ENCODE measurements around the gene SDCBP2.
A peak's percentile ranks its signal among the peaks of the same experiment; 100 is the strongest.

The SDCBP2 gene

DNA sequence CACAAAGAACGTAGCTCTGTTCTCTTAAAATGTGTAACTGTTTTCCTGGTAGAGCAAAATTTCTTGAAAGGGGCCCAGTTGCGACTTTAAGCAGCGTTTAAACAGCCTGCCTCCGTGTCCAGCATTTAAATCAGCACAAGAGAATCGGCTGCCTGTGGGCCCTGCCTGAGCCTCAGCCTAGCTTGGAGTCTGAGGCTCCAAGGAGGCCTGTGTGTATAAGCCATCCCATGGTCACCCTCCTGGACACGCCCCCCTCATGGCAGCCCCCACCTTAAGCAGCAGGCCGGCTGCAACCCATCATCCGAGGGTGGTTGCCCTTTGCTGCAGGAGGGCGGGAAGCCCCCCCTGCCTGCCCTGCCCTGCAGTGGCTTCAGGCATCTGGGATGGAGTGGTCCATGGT is 18.9 kb downstream of the SDCBP2 start:
- DNase-seq, result no peak

DNA sequence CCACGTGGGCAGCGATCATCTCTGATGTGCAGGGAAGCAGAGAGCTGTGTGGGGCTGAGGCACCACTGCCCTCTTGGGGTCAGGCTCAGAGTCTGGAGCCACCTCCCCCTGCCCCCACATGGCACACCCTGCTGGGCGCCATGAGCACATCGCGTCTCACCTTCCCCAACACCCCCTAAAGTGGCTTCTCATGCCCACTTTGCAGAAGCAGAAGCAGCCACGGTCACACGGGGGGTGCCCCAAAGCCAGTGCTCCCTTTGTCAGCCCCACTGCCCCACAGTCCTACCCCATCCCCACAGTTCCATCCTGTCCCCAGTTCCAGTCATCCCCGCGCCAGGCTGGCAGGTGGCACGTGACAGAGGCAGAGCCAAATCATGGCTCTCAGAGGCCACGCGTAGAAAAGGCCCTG is 19.5 kb downstream of the SDCBP2 start:
- DNase-seq, result no peak

DNA sequence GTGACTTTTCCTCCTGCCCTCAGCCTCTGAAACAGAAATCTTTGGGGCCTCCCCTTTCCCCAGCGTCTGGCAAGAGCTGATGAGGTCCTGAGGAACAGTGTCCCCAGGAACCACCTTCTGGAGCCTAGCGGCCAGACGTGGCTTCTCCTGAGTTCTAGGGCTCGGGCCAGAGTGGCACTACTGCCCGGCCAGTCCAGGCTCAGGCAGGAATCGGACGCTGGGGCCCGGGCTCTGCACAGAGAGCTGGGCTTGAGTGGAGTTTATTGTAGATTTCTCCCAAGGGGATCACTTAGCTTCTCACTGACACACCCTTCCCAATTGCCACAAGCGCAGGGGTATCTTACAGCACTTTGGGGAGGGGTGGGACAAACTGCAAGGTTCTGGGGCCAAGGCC is 20.2 kb downstream of the SDCBP2 start:
- DNase-seq, result no peak

DNA sequence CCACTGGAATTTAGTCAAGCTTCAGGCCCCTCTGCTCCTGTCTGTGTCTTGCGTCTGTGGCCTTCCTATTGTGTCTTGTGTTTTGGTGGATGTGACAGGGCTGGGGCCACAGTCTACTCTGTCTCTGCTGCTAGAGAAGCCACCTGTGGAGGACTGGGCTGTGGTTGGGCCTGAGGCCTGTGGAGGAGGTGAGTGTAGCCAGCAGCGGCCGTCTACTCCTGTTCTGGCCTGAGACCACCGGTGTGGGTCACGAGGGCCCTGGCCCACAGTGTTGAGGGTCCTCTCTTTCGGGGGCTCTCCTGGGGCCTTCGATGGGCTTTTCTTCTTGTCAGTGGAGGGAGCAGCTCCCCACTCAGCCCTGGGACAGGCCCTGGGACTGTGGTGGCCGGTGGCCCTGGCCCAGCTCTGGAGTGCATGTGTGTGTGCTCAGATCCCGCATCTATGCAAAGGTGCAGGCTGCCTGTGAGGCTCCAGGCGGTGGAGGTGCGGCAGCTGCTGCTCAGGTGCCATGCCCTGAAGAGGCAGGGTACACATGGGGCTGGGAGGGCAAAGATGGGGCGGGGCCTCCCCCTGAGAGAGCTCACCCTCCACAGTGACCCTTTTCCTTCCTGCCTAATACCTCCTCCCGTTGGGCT is 20.8 kb downstream of the SDCBP2 start:
- DNase-seq, result no peak

DNA sequence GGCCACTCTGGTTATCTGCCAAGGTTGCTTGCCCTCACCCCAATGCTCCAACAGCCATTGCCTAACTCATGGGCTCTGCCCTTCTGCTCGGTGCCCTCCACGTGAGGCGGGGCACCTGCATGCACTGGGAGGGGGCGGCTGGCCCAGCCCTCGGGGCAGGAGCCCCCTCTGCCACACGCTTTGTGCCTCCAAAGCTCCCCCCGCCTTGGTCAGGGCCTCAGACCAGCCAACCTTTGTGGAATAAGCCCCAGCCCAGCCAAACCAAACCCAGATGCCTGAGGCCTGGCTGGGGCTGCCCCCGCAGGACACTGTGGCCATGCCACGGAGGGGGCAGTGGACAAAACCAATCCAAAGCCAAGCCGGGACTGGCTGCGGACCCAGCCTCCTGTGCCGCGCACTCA is 21.4 kb downstream of the SDCBP2 start:
- DNase-seq, result no peak

DNA sequence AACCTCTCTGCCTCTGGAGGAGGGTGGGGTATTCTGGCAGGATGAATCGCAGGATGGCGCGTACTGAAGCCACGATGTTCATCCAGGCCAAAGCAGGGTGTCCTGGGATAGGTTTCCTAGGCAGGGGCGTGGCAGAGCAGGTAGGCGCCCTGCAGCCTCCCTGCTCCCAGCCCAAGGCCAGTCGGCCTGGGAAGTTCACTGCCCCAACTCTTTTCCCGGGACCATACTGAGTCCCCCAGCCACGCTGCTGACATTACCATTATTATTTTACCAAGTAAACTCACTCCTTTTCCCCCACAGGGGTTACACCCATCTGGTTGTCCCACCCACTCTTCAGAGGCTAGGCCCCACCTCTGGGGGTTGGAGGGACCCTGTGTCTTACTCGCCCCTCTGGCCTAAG is 21.8 kb downstream of the SDCBP2 start:
- no peak for DNase-seq

DNA sequence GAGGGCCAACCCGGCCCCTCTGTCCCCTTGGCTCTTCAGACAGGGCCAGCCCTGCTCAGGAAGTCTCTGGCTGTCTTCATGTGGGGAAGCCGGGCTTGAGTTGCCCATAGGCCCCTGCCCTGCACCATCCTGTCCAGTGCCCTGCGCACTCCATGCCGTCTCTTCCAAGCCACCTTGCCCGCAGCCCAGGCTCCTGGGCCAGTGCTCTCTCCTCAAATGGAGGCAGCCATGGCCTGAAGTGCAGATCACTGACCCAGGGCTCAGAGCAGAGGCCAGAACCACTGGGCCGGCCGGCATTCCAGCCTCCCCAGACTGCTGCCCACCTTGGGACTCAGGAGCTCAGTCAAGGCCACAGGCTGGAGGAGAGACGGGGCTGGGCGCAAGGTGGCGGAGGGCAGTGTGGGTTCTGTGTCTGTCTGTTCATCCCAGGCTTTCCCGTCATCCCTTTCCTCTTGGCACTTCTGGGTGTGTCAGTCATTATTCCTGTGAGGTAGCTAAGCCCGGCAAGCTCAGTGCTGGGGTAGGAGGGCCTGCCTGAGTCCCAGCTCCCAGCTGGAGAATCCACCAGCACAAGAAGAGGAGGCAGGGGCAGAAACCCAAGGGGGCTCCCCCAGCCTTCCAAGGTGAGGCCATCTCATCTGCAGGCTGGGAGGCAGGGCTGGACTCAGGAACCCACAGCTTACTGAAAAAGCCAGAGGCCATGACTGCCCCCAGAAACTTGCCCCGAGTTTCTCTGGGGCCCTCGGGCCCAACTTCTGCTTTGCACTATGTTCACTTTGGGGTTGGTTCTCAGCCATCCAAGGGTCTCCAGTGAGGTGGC is 22.4 kb downstream of the SDCBP2 start:
- DNase-seq, result no peak

DNA sequence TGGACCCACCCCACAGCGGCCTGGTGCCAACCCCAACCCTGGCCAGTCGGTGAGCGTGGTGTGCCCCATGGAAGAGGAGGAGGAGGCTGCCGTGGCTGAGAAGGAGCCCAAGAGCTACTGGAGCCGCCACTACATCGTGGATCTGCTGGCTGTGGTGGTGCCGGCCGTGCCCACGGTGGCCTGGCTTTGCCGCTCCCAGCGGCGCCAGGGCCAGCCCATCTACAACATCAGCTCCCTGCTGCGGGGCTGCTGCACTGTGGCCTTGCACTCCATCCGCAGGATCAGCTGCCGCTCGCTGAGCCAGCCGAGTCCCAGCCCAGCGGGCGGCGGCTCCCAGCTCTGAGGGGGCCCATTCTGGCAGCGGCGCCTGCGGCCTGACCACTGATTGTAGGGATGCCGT is 23.2 kb downstream of the SDCBP2 start:
- DNase-seq, result no peak

DNA sequence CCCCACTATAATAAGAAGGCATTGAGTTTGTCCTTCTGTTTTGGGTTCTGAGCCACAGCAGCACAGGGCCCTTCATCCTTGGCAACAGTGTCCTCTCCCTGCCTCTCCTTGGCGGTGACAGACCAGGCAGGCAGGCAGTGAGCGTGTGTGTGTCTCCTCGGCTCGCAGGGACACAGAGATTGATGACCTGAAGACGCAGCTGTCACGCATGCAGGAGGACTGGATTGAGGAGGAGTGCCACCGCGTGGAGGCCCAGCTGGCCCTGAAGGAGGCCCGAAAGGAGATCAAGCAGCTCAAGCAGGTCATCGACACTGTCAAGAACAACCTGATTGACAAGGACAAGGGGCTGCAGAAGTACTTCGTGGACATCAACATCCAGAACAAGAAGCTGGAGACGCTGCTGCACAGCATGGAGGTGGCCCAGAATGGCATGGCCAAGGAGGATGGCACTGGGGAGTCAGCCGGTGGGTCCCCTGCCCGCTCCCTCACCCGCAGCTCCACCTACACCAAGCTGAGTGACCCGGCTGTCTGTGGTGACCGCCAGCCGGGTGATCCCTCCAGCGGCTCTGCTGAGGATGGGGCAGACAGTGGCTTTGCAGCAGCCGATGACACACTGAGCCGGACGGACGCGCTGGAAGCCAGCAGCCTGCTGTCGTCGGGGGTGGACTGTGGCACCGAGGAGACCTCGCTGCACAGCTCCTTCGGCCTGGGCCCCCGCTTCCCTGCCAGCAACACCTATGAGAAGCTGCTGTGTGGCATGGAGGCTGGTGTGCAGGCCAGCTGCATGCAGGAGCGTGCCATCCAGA is 24.0 kb downstream of the SDCBP2 start:
- no peak for DNase-seq

DNA sequence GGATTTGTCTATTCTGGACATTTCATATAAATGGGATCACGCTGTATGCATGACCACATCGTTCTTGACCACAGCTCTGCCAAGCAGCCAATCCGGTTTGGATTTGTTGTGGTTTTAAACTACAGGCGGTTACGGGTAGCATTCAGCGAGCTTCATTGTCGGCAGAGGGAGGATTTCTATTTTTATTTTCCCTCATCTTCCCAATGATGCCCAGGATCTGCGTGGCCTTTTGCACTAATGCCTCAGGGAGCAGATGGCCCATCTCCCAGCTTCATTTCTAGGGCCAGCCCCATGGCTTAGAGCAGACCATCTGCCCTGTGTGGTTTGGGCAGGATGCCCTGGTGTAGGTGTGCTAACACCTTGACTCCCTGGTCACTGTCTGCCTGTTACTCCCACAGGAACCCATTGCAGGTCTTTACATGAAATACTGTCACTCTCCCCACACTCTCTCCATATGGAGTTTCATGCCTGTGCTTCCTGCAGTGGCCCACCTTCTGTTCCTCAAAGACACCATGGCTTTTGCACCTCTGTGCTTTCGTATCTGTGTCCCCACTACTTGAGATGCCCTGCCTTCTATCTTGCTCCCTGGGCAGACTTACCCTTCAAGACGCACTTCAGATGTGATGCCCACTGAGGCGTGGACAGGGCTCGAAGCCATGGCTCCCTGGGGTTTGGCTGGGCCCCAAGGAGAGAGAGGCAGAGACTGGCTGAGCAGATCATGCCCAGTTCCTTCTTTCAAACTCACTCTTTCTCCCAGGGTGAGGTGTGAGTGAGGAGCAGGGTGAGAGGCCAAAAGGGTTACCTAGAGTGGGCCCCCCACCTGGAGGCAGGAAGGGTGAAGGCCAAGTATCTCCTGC is 26.0 kb downstream of the SDCBP2 start:
- DNase-seq, result no peak

DNA sequence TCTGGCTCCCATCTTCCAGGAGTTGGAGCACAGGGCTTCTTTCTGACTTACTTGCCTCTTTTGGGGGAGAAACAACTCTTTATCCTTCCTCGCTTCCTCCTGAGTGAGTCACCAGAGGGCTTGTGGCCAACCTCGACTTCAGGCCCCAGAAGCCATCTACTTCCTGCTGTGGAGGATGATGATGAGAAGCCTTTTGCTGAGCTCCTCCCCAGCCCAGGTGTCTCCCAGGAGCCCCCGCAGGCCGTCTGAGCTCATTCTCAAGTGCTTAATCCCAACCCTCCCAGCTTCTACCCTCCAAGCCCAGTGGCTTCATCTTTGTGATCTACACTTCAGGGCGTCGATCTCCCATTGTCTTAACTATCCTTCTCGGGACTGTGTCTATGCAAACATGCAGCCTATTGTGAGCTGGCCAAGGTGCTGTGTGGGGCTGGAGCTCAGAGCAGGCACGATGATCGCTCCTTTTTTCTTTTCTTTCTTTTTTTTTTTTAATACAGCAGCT is 27.9 kb downstream of the SDCBP2 start:
- peak in 1 of 4 experiments; percentile 27 for DNase-seq

DNA sequence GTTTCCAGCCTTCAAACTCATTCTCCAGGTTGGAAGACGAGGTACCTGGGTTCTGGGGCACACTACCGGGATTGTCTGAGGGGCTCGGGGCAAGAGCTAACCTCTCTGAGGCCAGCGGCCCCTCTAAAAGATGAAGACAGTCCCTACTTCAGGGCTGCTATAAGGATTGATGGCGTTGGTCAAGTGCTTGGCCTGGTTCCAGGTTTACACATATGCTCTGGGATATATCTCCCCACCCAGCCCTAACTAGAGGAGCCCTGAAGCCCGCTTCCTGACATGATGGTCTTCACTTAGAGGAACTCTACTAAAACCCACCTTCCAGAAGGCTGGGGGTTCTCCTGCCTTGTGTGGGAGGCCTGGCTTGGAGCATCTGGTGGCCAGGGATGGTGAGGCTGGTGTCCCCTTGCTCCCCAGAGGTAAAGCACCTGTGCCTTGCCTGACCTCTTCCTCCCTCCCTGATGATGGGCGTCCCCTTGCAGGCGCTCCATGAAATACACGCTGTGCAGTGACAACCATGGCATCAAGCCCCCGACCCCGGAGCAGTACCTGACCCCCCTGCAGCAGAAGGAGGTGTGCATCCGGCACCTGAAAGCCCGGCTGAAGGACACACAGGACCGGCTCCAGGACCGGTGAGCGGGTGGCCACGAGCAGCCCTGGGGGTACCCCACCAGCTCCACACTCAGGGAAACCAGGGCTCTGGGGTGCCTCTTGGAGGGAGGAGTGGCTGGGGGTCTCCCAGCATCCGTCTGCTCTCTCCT is 28.7 kb downstream of the SDCBP2 start:
- no peak for DNase-seq

DNA sequence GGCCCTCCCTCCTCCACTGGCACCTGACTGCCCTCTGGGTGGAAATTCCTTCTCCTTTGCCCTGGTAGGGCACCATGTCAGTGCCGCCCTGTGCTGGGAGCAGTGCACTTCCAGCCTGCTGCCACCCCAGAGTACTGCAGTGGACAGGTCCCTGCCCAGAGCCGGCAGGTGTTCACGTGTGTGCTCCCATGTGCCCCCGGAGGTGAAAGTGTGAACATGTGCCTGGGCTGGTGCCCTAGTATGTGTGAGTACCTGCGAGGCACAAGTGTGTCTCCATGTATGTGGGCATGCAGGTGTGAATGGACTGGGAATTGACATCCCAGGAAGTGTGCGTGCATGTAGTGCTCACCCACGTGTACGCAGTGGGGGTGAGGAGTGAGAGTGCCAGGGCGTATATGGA is 29.4 kb downstream of the SDCBP2 start:
- DNase-seq, result peak in 1 of 4 experiments; percentile 3

DNA sequence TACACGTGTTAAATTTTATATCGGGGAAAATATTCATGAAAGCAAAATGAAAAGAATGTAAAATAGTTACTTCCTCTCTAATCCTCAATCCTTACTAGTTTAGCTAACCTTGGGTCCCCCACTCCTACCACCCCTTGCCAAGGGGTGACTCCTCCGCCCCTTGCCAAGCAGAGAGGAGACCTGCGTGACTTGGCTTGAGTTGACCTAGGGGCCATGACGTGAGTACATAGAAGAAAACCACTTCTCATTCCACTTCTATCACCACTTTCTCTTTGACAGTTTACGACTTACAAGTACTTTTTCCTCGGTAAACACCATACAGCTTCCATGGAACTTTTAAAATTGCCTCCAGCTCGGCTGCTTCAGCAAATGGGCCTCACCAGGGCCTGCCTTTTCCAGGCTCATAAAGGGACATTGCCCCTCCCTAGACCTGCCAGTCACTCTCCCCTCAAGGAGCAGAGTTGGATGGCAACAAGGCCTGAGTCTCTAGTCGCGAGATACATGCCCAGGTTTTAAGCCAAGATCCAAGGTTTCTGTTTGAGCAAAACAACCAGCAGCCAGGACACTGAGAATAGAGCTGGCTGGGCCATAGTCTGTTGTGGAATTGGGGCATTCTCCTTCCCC is 29.9 kb downstream of the SDCBP2 start:
- DNase-seq, result no peak

DNA sequence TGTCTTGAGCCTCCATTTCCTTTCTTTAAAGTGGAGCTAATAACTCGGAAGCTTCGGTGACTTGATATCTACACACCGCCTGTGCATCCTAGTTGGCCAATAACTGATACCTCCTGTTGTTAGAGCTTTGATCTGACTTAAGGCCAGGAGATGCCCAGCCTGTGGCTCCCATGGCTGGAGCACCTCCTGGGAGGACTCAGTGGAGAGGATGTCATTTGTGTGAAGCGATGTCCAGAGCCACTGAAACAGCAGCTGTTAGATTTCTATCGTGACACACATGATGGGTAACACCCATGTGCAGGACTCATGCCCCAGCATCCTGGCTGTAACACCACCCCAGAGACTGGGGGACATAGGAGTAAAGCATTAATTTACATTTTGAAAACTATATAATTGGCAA is 30.8 kb downstream of the SDCBP2 start:
- no peak for DNase-seq

DNA sequence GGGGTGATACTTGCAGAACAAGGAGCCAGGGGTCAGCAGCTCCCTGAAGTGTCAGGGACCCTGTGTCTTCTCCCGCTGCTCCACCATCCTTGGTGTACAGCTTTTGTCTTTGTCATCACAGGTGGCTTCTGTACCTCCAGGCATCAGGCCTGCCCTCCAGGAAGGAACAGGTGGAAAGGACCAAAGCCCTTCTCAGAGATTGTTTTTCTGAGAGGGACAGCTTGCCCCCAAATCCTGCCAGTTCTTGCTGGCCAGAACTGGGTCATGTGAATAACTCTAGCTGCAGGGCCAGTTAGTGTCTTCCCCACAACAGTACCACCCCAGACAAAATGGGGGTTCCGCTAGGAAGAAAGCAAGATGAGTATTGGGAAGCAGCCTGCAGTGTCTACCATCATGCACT is 31.5 kb downstream of the SDCBP2 start:
- DNase-seq, result no peak

DNA sequence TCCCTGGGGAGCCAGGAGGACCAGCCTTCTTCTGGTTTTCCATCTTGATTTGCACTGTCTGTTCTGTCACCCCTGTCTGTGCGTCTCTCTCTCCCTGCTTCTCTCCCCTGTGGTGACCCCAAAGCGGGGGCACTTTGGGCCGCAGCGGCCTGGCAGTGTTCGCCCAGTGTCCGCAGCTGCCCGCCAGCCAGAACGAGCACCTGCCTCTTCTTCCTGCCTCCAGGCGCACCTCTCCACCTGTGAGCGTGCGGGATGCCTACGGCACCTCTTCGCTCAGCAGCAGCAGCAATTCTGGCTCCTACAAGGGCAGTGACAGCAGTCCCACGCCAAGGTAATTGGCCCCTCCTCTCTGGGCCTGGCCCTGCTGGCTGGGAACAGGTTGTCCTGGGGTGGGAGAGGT is 32.0 kb downstream of the SDCBP2 start:
- no peak for DNase-seq

DNA sequence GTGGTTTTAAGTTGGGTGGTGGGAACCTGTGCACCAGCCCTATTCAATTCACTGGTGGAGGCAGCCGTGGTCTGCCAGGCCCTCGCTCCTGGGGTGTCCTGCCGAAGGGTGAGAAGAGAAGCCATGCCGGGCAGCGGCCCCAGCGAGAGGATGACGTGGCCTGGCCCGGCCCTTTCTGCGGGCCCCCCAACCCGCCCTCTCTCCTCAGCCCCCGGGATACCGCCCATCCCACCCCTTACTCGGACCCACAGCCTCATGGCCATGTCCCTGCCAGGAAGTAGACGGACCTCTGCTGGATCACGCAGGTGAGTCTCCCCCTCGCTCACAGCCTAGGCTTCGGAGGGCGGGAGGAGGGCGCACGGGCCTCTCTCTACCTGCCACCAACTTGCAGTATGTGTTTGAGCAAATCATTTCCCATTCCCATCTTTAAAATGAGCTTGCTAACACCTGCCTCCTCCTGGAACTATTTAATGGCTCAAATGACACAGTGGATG is 32.8 kb downstream of the SDCBP2 start:
- DNase-seq, result no peak

DNA sequence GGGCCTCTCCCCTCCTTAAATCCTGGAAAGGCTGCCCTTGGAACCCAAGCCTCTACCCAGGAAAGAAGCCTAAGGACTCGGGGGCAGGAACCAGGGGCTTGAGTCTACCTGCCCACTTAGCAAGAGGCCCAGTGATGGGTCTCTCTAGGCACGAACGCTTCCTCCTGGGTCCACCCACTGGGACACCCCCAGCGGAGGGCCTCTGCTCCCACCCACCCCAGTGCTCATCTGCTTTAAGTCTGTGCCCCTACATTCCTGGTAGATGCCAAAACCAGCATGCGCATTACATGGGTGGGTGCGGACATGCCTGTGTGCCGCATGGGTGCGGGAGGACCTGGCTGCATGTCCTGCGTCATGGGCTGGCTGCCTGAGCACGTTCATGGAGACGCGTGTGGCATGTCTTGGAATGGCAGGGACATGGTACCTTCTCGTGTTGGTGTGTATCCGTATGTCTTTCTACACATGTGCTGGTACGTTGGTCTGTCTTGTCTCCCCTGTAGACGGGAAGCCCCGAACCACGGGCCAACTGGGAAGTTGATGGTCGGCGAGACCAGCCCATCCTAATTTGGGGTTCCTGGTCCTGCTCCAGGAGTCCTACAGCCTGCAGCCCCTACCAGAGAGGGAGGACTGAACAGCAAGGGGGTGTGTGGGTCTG is 33.5 kb downstream of the SDCBP2 start:
- no peak for DNase-seq

DNA sequence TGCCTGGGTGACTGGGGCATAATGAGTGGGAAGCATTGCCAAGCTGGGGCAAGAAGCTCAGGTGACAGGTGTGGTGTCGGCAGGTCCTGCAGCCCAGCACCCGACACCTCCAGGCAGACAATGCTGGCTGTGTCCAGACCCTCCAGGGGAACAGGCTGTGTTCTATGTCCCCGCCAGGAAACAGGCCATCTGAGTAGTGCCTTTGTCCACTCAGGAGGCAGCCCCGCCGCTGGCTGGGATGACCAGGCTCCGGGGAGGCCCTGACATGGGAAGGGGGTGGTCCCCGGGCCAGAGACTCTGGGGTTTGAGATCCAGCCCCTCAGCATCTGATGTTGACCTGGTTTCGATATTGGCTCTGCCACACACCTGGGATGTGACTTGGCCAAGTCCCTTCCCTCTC is 34.4 kb downstream of the SDCBP2 start:
- DNase-seq, result no peak

All from activated CD4-positive, CD25-positive, alpha-beta regulatory T cell (primary cell).